ENCODE results near the gene TTLL3. TPM values are rescaled to one million over a fixed set of nuclear protein-coding genes. Genes with fewer than 3 reads are reported as not detected.
A peak's percentile ranks its signal among the peaks of the same experiment; 100 is the strongest.

Gene TTLL3
- polyA plus RNA-seq (2013): 11.9 and 12.1 TPM in 2 replicates

GRCh38 chr3:9809615-9810432 lies at the start of gene TTLL3:
Gene TTLL3 (plus strand): TSS chr3:9810262. CDS start chr3:9810662, 400 bp downstream.
- Histone ChIP-seq H3K23ac (ENCODE audit: low read length) (no peak within 1 kb of the TSS), H3K27ac (ENCODE audit: low read depth, low read length) (peak within 1 kb of the TSS; percentile 4)

GRCh38 chr3:9760779-9761505 lies 49.1 kb upstream of the TTLL3 start:
- Histone ChIP-seq H3K18ac (ENCODE audit: low read length) (no peak overlapping the region), H3K4ac (ENCODE audit: low read depth, low read length) (no peak overlapping the region), H2AFZ (ENCODE audit: insufficient read depth, low read length, poor library complexity) (no peak overlapping the region), H3K27ac (ENCODE audit: low read depth, low read length) (no peak overlapping the region), H4K12ac (ENCODE audit: low read depth, low read length) (no peak overlapping the region), H3K23ac (ENCODE audit: low read length) (no peak overlapping the region), H3K4me3 (ENCODE audit: low read depth, low read length) (no peak overlapping the region), H3K9me3 (ENCODE audit: insufficient read depth, low read depth, low read length) (no peaks in the 10 kb centered on the region), H3K79me1 (ENCODE audit: low read length) (no peaks in the 10 kb centered on the region), H2BK12ac (ENCODE audit: low read length) (no peak overlapping the region), H3K36me3 (ENCODE audit: control insufficient read depth in 1 of 2, insufficient read depth in 2 of 2, low read length in 2 of 2) (peaks cover 18 to 23% of the 10 kb centered on the region in 2 experiments), H3K4me2 (ENCODE audit: low read length) (no peak overlapping the region), H2BK5ac (ENCODE audit: low read depth, low read length, poor library complexity) (no peak overlapping the region), H2BK120ac (ENCODE audit: insufficient read depth, low read length, poor library complexity) (no peak overlapping the region), H4K8ac (ENCODE audit: low read depth, low read length) (no peak overlapping the region), H3K27me3 (ENCODE audit: insufficient read depth, low read length) (no peaks in the 10 kb centered on the region), H3K4me1 (ENCODE audit: control insufficient read depth in 1 of 2, insufficient read depth in 2 of 2, low read length in 2 of 2) (no peaks in the 10 kb centered on the region), H2AK5ac (ENCODE audit: low read length) (no peak overlapping the region), H3K9ac (ENCODE audit: low read length) (no peak overlapping the region), H3K79me2 (ENCODE audit: control insufficient read depth, insufficient read depth, low read length, poor library complexity) (no peaks in the 10 kb centered on the region), H4K91ac (ENCODE audit: low read depth, low read length) (no peak overlapping the region), H3K14ac (ENCODE audit: low read length) (no peak overlapping the region)
- no peak for DNase-seq
- no CpG with 5 or more reads among the region's 10 CpGs for WGBS (ENCODE audit: extremely low coverage, insufficient coverage, insufficient read length)

More at GRCh38 chr3:9809615-9810432, at the start of gene TTLL3:
- Histone ChIP-seq H3K79me2 (ENCODE audit: control insufficient read depth, insufficient read depth, low read length, poor library complexity) (peaks cover 3% of the 10 kb centered on the region), H3K27me3 (ENCODE audit: insufficient read depth, low read length) (no peaks in the 10 kb centered on the region), H3K9me3 (ENCODE audit: insufficient read depth, low read depth, low read length) (no peaks in the 10 kb centered on the region), H4K12ac (ENCODE audit: low read depth, low read length) (peak within 1 kb of the TSS; percentile 90), H3K9ac (ENCODE audit: low read length) (peak within 1 kb of the TSS; percentile 29), H3K4me3 (ENCODE audit: low read depth, low read length) (peak within 1 kb of the TSS; percentile 68), H3K4me1 (ENCODE audit: control insufficient read depth in 1 of 2, insufficient read depth in 2 of 2, low read length in 2 of 2) (peaks cover 0 to 3% of the 10 kb centered on the region in 2 experiments), H2BK12ac (ENCODE audit: low read length) (no peak within 1 kb of the TSS), H3K18ac (ENCODE audit: low read length) (peak within 1 kb of the TSS; percentile 49), H3K79me1 (ENCODE audit: low read length) (peaks cover 9% of the 10 kb centered on the region), H3K4ac (ENCODE audit: low read depth, low read length) (no peak within 1 kb of the TSS), H2AK5ac (ENCODE audit: low read length) (peak within 1 kb of the TSS; percentile 14), H4K91ac (ENCODE audit: low read depth, low read length) (peak within 1 kb of the TSS; percentile 63), H3K4me2 (ENCODE audit: low read length) (peak within 1 kb of the TSS; percentile 69), H2BK120ac (ENCODE audit: insufficient read depth, low read length, poor library complexity) (peak within 1 kb of the TSS; percentile 44), H2BK5ac (ENCODE audit: low read depth, low read length, poor library complexity) (peak within 1 kb of the TSS; percentile 11), H3K14ac (ENCODE audit: low read length) (peak within 1 kb of the TSS; percentile 68), H4K8ac (ENCODE audit: low read depth, low read length) (peak within 1 kb of the TSS; percentile 92), H2AFZ (ENCODE audit: insufficient read depth, low read length, poor library complexity) (peak within 1 kb of the TSS; percentile 20), H3K36me3 (ENCODE audit: control insufficient read depth in 1 of 2, insufficient read depth in 2 of 2, low read length in 2 of 2) (peaks cover 29 to 31% of the 10 kb centered on the region in 2 experiments)
- WGBS (ENCODE audit: extremely low coverage, insufficient coverage, insufficient read length): no CpG with 5 or more reads among the region's 76 CpGs
- peak in 1 of 2 donors; percentile 46 for DNase-seq

- H2BK12ac ChIP-seq (ENCODE audit: low read length): no peak overlapping the region
- H3K4me3 ChIP-seq (ENCODE audit: low read depth, low read length): no peak overlapping the region
- WGBS (ENCODE audit: extremely low coverage, insufficient coverage, insufficient read length): no CpG with 5 or more reads among the region's 5 CpGs
- no peak overlapping the region for H4K12ac ChIP-seq (ENCODE audit: low read depth, low read length)
- no peak overlapping the region for H2AFZ ChIP-seq (ENCODE audit: insufficient read depth, low read length, poor library complexity)
- H2BK120ac ChIP-seq (ENCODE audit: insufficient read depth, low read length, poor library complexity): no peak overlapping the region
- H3K9ac ChIP-seq (ENCODE audit: low read length): no peak overlapping the region
- no peaks in the 10 kb centered on the region for H3K9me3 ChIP-seq (ENCODE audit: insufficient read depth, low read depth, low read length)
- H3K36me3 ChIP-seq (ENCODE audit: control insufficient read depth in 1 of 2, insufficient read depth in 2 of 2, low read length in 2 of 2): peaks cover 12 to 14% of the 10 kb centered on the region in 2 experiments
- H4K91ac ChIP-seq (ENCODE audit: low read depth, low read length): no peak overlapping the region
- no peak overlapping the region for H2BK5ac ChIP-seq (ENCODE audit: low read depth, low read length, poor library complexity)
- no peak overlapping the region for H3K4ac ChIP-seq (ENCODE audit: low read depth, low read length)
- no peaks in the 10 kb centered on the region for H3K27me3 ChIP-seq (ENCODE audit: insufficient read depth, low read length)
- no peak overlapping the region for H3K14ac ChIP-seq (ENCODE audit: low read length)
- H3K18ac ChIP-seq (ENCODE audit: low read length): no peak overlapping the region
- H2AK5ac ChIP-seq (ENCODE audit: low read length): no peak overlapping the region
- H3K4me1 ChIP-seq (ENCODE audit: control insufficient read depth in 1 of 2, insufficient read depth in 2 of 2, low read length in 2 of 2): no peaks in the 10 kb centered on the region
- DNase-seq: no peak
- H3K4me2 ChIP-seq (ENCODE audit: low read length): no peak overlapping the region
- no peak overlapping the region for H3K27ac ChIP-seq (ENCODE audit: low read depth, low read length)
- H3K23ac ChIP-seq (ENCODE audit: low read length): no peak overlapping the region
- H3K79me1 ChIP-seq (ENCODE audit: low read length): no peaks in the 10 kb centered on the region
- H4K8ac ChIP-seq (ENCODE audit: low read depth, low read length): no peak overlapping the region
- H3K79me2 ChIP-seq (ENCODE audit: control insufficient read depth, insufficient read depth, low read length, poor library complexity): no peaks in the 10 kb centered on the region
These were observed 48.1 kb upstream of the TTLL3 start for GRCh38 chr3:9761919-9762318.

GRCh38 chr3:9762871-9763270 lies 47.2 kb upstream of the TTLL3 start:
- Histone ChIP-seq H3K4ac (ENCODE audit: low read depth, low read length) (no peak overlapping the region), H3K79me2 (ENCODE audit: control insufficient read depth, insufficient read depth, low read length, poor library complexity) (no peaks in the 10 kb centered on the region), H3K79me1 (ENCODE audit: low read length) (no peaks in the 10 kb centered on the region), H2BK5ac (ENCODE audit: low read depth, low read length, poor library complexity) (no peak overlapping the region), H4K91ac (ENCODE audit: low read depth, low read length) (no peak overlapping the region), H3K4me1 (ENCODE audit: control insufficient read depth in 1 of 2, insufficient read depth in 2 of 2, low read length in 2 of 2) (no peaks in the 10 kb centered on the region), H2BK120ac (ENCODE audit: insufficient read depth, low read length, poor library complexity) (no peak overlapping the region), H3K27me3 (ENCODE audit: insufficient read depth, low read length) (no peaks in the 10 kb centered on the region), H3K4me2 (ENCODE audit: low read length) (no peak overlapping the region), H3K18ac (ENCODE audit: low read length) (no peak overlapping the region), H3K4me3 (ENCODE audit: low read depth, low read length) (no peak overlapping the region), H3K36me3 (ENCODE audit: control insufficient read depth in 1 of 2, insufficient read depth in 2 of 2, low read length in 2 of 2) (peaks cover 5 to 7% of the 10 kb centered on the region in 2 experiments), H2AK5ac (ENCODE audit: low read length) (no peak overlapping the region), H2BK12ac (ENCODE audit: low read length) (no peak overlapping the region), H3K9me3 (ENCODE audit: insufficient read depth, low read depth, low read length) (no peaks in the 10 kb centered on the region), H3K14ac (ENCODE audit: low read length) (no peak overlapping the region), H3K23ac (ENCODE audit: low read length) (no peak overlapping the region), H3K27ac (ENCODE audit: low read depth, low read length) (no peak overlapping the region), H4K8ac (ENCODE audit: low read depth, low read length) (no peak overlapping the region), H3K9ac (ENCODE audit: low read length) (no peak overlapping the region), H2AFZ (ENCODE audit: insufficient read depth, low read length, poor library complexity) (no peak overlapping the region), H4K12ac (ENCODE audit: low read depth, low read length) (no peak overlapping the region)
- no CpG with 5 or more reads among the region's 8 CpGs for WGBS (ENCODE audit: extremely low coverage, insufficient coverage, insufficient read length)
- DNase-seq: no peak

Data from trophoblast cell (in vitro differentiated cells and primary cell).